OCI-LY3 (cell line): ENCODE measurements around the gene ESPNL.

Experiments used
- H2AFZ ChIP-seq: fragments of 200-600, 300-600 bp; shearing (Covaris generic); 2 replicates; pipeline ENCODE4 v1.6.0; 2014; ENCODE audit warnings: antibody characterized with exemption, low read depth, low read length
- H3K27ac ChIP-seq: fragments of 200-600, 300-600 bp; sonication (generic); 2 replicates; pipeline ENCODE4 v1.5.1; 2014; ENCODE audit warnings: mild to moderate bottlenecking, low read length, moderate library complexity, mixed read lengths
- H3K27me3 ChIP-seq: fragments of 200-600, 300-600 bp; sonication (generic); 2 replicates; pipeline ENCODE4 v1.6.1; 2014; ENCODE audit warnings: low read depth, low read length, mixed read lengths
- H3K36me3 ChIP-seq: fragments of 200-600, 300-600 bp; sonication (generic); replicated peaks from 2 replicates; pipeline ENCODE3; 2014; ENCODE audit warnings: low read depth, low read length, mixed read lengths
- H3K4me1 ChIP-seq: fragments of 300-600, 200-600 bp; sonication (generic); 2 replicates; pipeline ENCODE4 v1.6.1; 2014; ENCODE audit warnings: low read length, mixed read lengths
- H3K4me2 ChIP-seq: fragments of 200-600, 300-600 bp; sonication (generic); 2 replicates; pipeline ENCODE4 v1.6.1; 2014; ENCODE audit warnings: low read length, mixed read lengths
- H3K4me3 ChIP-seq: fragments of 300-600, 200-600 bp; sonication (generic); 2 replicates; pipeline ENCODE4 v1.5.1; 2014; ENCODE audit warnings: antibody characterized with exemption, mild to moderate bottlenecking, low read length, moderate library complexity
- H3K79me2 ChIP-seq: fragments of 300-600, 200-600 bp; shearing (Covaris generic); 2 replicates; pipeline ENCODE4 v1.6.1; 2014; ENCODE audit warnings: mild to moderate bottlenecking, low read length, mixed read lengths
- H3K9ac ChIP-seq: fragments of 300-600, 200-600 bp; shearing (Covaris generic); 2 replicates; pipeline ENCODE4 v1.6.0; 2014; ENCODE audit warnings: mild to moderate bottlenecking, low read length, moderate library complexity
- H3K9me3 ChIP-seq: fragments of 200-600, 300-600 bp; shearing (Covaris generic); 2 replicates; pipeline ENCODE4 v1.6.1; 2014; ENCODE audit warnings: low read length, mixed read lengths; ENCODE audit not compliant: insufficient read depth
- H4K20me1 ChIP-seq: fragments of 200-600, 300-600 bp; sonication (generic); 2 replicates; pipeline ENCODE4 v1.6.1; 2016; ENCODE audit warnings: low read length, mixed read lengths; ENCODE audit not compliant: insufficient read depth
- CTCF ChIP-seq: fragments of 200-600, 300-600 bp; sonication (generic); IDR thresholded peaks from 2 replicates; pipeline ENCODE4 v1.5.1; 2014; ENCODE audit warnings: antibody characterized with exemption, low read length, low read depth
- EZH2phosphoT487 ChIP-seq: fragments of 200-600 bp; shearing (Covaris generic); IDR thresholded peaks from 2 replicates; pipeline ENCODE4 v1.6.1; 2018; ENCODE audit warnings: antibody characterized with exemption, mixed run types, low read depth

ESPNL gene

DNA sequence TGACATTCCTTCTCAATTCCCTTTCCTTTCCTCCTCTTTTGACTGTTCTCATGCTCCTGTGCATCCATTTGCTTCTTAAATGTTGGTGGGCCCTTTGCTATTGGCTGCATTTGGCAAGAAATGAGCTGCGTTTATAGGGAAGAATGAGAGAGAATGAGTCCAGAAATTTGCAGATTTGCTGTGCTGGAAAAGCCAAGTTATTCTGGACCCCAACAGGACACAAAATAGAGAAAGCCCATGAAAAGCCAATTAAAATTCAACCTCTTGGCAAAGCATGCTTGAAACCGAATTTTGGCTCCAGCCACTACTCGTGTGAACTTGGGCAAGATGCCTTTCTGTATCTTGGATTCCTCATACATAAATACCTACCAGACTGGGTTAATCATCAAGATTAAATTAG, 40.6 kb upstream of the ESPNL start:
- H3K79me2 ChIP-seq, result peaks cover 34% of the 10 kb centered on the region
- H3K4me2 ChIP-seq, result peak overlapping the region; percentile 87
- no peak overlapping the region for H2AFZ ChIP-seq
- no peaks in the 10 kb centered on the region for H3K36me3 ChIP-seq
- H3K9ac ChIP-seq, result peak overlapping the region; percentile 86
- no peak overlapping the region for H3K27ac ChIP-seq
- peaks cover 30% of the 10 kb centered on the region for H3K4me1 ChIP-seq
- H4K20me1 ChIP-seq, result no peaks in the 10 kb centered on the region
- no peak for TF ChIP-seq EZH2phosphoT487
- no peak for TF ChIP-seq CTCF
- H3K4me3 ChIP-seq, result peak overlapping the region; percentile 81
- no peaks in the 10 kb centered on the region for H3K27me3 ChIP-seq
- no peaks in the 10 kb centered on the region for H3K9me3 ChIP-seq

DNA sequence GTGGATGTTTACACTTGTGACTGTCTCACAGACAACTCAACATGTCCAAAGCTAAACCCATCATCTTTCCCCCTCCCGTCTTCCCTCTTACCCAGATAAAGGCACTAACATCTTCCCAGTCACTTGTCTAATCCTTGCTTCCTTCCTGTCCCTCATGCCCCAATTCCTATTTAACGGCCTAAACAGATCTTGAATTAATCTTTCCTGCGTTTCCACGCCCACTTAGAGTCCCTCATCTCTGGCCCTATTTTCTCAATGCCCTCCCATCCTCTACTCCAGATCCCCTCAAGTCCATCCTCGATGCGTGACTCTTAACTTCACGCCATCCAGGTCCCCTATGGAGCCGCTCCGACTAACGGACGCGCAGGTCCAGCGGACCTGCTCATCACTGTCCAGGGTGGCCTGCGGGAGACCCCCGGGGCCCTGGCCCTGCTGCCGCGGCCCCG, 40.0 kb upstream of the ESPNL start:
- Histone ChIP-seq H3K27me3 (no peaks in the 10 kb centered on the region), H3K27ac (peak overlapping the region; percentile 21), H3K4me3 (peak overlapping the region; percentile 81), H3K36me3 (peaks cover 4% of the 10 kb centered on the region), H3K79me2 (peaks cover 34% of the 10 kb centered on the region), H3K4me1 (peaks cover 32% of the 10 kb centered on the region), H3K9ac (peak overlapping the region; percentile 86), H2AFZ (no peak overlapping the region), H3K4me2 (peak overlapping the region; percentile 87), H3K9me3 (no peaks in the 10 kb centered on the region), H4K20me1 (no peaks in the 10 kb centered on the region)
- no peak for TF ChIP-seq CTCF
- no peak for TF ChIP-seq EZH2phosphoT487

DNA sequence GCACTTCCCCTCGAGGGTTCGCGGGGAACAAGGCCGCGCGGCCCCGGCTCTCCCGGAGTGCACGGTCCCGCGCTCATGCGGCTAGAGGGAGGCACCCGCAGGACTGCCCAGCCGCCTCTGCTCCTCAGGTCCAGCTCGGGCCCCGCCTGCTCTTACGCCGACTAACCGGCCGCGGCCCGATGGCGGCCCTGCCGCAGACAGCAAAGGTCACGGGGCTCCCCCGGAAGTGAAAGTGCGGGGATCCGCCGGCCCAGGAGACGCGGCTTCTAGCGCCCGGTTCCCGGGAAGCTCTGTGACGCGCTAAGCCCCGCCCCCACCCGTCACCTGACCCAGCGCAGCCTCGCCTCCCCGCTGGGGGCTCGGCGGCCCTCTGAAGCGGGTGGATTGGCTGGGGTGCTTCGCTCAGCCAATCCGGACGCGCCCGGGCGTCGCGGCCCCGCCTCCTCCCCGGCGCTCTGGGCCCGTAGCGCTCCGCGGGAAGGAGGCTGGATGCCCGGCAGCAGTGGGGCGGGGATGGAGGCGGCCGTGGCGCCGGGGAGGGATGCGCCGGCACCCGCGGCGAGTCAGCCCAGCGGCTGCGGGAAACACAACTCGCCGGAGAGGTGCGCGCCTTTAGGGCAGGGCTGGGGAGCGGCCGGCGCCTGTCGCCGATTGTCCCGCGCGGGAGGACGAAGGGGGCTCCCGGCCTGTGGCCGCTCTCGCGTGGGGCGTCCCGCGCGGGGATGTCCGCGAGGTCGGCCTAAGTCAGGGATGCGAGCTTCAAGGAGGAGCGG, 39.4 kb upstream of the ESPNL start, which contains the start of gene SCLY:
SCLY (plus strand) TSS at position 460 of the 773 bp plus-strand sequence; CDS start at position 514, 54 bp downstream.
- Histone ChIP-seq H3K79me2 (peaks cover 34% of the 10 kb centered on the region), H3K27me3 (no peaks in the 10 kb centered on the region), H3K4me3 (peak within 1 kb of the TSS; percentile 81), H3K4me1 (peaks cover 32% of the 10 kb centered on the region), H3K27ac (peak within 1 kb of the TSS; percentile 21), H3K9me3 (no peaks in the 10 kb centered on the region), H3K4me2 (peak within 1 kb of the TSS; percentile 99), H3K36me3 (peaks cover 6% of the 10 kb centered on the region), H3K9ac (peak within 1 kb of the TSS; percentile 86), H4K20me1 (no peaks in the 10 kb centered on the region), H2AFZ (peak within 1 kb of the TSS; percentile 7; the same call in 1 of the 2 replicates)
- TF ChIP-seq CTCF, result no peak
- TF ChIP-seq EZH2phosphoT487, result no peak
